HG03097 (cell line): ENCODE results near the gene ADTRP.

Experiments used
- ATAC-seq: cut with Tn5 transposase; IDR thresholded peaks from one replicate; pipeline ENCODE4 v1.9.1; 2021; ENCODE audit not compliant: unreplicated experiment, low FRiP score

The ADTRP gene

GRCh38 chr6:11731423-11731822, 47.2 kb downstream of the ADTRP start:
- no peak for ATAC-seq

GRCh38 chr6:11730641-11731040, 48.0 kb downstream of the ADTRP start:
- ATAC-seq: no peak

- ATAC-seq: no peak
Measured at GRCh38 chr6:11729076-11729475, 49.5 kb downstream of the ADTRP start.

- ATAC-seq: no peak
Measured at GRCh38 chr6:11727998-11728961, 50.3 kb downstream of the ADTRP start.

- no peak for ATAC-seq
Measured at GRCh38 chr6:11727346-11727997, 51.1 kb downstream of the ADTRP start.

GRCh38 chr6:11724286-11724685, 54.3 kb downstream of the ADTRP start:
- no peak for ATAC-seq

GRCh38 chr6:11722805-11723631, 55.6 kb downstream of the ADTRP start:
- ATAC-seq: no peak

GRCh38 chr6:11722220-11722619, 56.4 kb downstream of the ADTRP start:
- ATAC-seq: no peak

- no peak for ATAC-seq
Measured at GRCh38 chr6:11718463-11718862, 60.1 kb downstream of the ADTRP start.

GRCh38 chr6:11718031-11718430, 60.6 kb downstream of the ADTRP start:
- ATAC-seq: no peak

GRCh38 chr6:11714798-11715285, 63.8 kb downstream of the ADTRP start:
- no peak for ATAC-seq

GRCh38 chr6:11714116-11714797, 64.3 kb downstream of the ADTRP start:
- no peak for ATAC-seq

GRCh38 chr6:11712760-11713159, 65.8 kb downstream of the ADTRP start:
- no peak for ATAC-seq

GRCh38 chr6:11711984-11712711, 66.5 kb downstream of the ADTRP start:
- no peak for ATAC-seq

GRCh38 chr6:11711003-11711983, 67.3 kb downstream of the ADTRP start:
- ATAC-seq: no peak

GRCh38 chr6:11710311-11710761, 68.3 kb downstream of the ADTRP start:
- no peak for ATAC-seq

- ATAC-seq: no peak
Measured at GRCh38 chr6:11706171-11706570, 72.4 kb downstream of the ADTRP start.

GRCh38 chr6:11705483-11705882, 73.1 kb downstream of the ADTRP start:
- ATAC-seq: no peak
